H54 (cell line): Measurements from ENCODE around the gene STRA8.

Experiments used
- DNase-seq: peaks from one replicate; pipeline ENCODE4 v3.0.0; 2011; ENCODE audit warnings: low spot score, mixed read lengths; ENCODE audit not compliant: insufficient read length
- FAIRE-seq: peaks from 3 replicates; lab custom pipeline; 2011; peaks lifted over from hg19 to GRCh38; lab: Jason Lieb, UNC
- POLR2A ChIP-seq: IDR thresholded peaks from 2 replicates; pipeline ENCODE4 v1.6.1; 2011; ENCODE audit warnings: low read depth, mild to moderate bottlenecking, low read length

The STRA8 gene

GRCh38 chr7:135275971-135276580, 42.4 kb downstream of the STRA8 start:
- DNase-seq (no peak), FAIRE-seq (no peak)
- no peak for TF ChIP-seq POLR2A

DNA sequence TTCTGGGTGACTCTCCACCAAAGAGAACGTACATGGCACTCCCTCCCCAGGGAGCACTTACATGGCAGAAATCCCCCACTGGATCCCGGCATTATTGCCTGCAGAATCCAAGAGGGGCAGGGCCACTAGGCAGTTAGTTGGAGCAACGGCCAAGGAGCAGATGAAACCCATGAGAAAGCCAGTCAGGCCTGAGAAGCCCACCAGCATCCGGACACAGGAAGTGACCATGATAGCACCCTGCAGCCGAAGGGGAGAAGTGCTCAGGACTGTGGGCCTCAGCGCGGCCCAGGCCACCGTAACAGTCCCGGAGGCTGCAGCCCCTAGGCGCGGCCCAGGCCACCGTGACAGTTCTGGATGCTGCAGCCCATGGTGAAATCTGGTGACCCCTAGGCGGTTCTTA, 43.5 kb downstream of the STRA8 start:
- DNase-seq: no peak
- TF ChIP-seq POLR2A: no peak
- FAIRE-seq: no peak

DNA sequence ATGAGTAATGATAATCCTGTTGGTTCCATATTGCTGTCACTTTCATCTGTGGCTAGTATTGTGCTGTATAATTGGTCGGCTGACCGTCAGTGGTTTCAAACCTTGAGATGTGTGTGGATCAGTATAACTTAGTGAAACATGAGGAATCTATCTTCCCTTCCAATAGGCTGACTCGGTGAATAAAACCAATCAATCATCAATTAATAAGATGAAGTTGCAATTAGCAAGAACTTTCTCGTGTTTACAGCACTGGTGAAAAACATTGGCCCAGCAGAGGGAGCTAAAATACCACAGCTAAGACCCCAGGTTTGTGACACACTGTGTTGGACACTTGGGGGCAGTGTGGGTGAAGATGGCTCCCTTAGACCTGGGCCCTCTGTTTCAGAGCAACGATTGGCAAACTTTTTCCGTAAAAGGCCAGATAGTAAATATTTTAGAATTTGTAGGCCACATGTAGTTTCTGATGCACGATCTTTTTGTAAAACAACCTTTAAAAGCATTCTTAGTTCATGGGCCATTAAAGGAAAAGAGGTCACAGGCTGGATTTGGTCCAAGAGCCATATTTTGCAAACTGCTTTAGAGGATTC, 47.8 kb downstream of the STRA8 start:
- DNase-seq: peak; percentile 49
- no peak for TF ChIP-seq POLR2A
- FAIRE-seq: peak; percentile 57

DNA sequence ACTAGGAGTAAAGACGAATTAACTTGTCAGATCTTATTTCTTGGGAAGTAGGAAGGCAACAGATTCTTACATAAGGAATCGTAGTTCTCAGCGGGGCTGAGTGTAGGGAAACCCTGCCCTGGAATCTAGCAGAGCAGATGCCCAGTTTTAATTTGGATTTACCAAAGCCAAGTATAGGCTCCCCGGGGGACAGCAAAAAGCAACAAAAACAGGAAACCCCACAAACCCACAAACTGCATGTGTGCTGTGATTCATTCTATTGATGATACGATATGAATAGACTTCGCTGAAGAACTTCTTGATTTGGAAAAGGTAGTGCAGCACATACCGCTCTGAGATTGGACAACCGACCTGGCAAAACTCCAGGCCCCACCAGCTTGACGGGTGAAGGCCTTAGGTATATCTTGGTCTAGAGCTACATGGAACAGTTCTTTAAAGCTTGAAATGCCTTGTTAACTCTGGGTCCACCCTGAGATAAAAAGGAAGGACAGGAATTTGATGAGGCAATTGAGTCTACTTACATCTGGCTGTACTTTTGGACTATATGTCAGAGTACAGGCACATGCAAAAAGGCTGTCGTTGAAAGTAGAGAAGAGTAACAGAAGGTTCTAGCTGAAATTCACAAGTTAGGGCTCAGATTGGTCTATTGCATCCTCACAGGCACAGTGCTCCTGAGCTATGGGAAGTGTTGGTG, 49.1 kb downstream of the STRA8 start:
- TF ChIP-seq POLR2A: no peak
- FAIRE-seq: no peak
- DNase-seq: peak; percentile 21

GRCh38 chr7:135283959-135284638, 50.5 kb downstream of the STRA8 start:
- no peak for TF ChIP-seq POLR2A

DNA sequence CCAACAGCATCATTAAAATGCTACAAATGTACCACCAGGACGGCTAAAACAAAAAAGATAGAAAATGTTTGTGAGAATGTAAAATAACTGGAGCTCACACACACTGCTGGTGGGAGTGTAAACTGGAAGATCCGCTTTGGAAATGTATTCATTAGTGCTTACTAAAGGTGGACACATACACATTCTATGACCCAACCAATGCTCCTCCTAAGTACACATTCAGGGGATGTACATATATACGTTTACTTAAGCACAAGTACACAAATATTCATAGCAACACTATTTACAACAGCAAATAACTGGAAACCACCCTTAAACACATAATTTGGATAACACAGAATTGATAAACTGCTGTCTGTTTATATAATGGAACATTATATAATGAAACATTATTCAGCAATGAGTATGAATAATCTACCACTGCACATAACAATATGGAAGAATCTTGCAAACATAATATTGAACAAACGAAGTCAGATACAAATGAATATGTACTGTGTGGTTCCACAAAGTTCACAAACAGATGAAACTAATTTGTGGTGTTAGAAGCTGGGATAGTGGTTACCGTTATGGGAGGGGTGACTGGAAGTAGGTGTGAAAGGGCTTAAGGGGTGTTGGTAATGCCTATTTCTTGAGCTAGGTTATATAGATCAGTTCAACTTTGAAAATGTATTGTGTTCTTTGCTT, 52.1 kb downstream of the STRA8 start:
- TF ChIP-seq POLR2A: no peak
- no peak for FAIRE-seq
- no peak for DNase-seq

More at GRCh38 chr7:135283959-135284638, 50.5 kb downstream of the STRA8 start:
- DNase-seq (no peak), FAIRE-seq (no peak)

DNA sequence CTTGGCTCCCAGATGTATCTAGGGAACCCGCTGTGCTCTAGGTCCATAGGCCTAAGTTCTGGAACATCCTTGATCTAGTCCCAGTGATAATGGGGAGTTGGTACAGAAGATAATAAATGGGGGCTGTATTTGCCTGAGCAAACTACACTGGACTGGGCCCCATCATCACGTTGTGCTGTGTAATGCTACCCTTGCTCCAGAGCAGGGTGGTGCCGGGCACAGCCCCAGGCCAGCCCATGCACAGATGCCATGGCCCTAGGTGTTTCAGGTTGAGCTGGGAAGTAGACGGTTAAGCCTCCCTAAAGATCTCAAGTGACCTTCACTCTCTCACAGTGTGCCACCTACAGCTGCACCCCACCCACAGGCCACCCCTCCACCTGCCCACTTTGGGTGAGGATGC, 53.2 kb downstream of the STRA8 start:
- FAIRE-seq (no peak), DNase-seq (no peak)

DNA sequence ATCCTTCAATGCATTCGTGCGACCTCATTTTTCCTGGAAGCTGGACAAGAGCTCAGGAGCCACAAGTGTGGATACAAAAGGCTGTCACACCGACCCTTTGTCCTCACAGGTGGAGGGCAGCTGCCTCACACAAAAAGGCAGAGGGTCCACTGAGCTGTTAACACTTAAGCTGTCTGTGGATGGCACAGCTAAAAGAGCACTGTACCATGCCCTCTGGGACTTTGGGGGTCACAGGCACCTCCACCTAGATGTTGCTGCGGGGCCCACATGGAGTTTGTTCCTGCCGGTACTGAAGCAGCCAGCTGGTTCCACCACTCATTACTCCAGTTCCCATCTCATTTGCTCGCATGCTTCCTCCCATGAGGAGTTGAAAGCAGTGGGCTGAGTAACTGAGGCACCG, 57.0 kb downstream of the STRA8 start:
- TF ChIP-seq POLR2A: no peak
- FAIRE-seq (no peak), DNase-seq (no peak)

More for the DNA sequence above, 53.2 kb downstream of the STRA8 start:
- no peak for TF ChIP-seq POLR2A

DNA sequence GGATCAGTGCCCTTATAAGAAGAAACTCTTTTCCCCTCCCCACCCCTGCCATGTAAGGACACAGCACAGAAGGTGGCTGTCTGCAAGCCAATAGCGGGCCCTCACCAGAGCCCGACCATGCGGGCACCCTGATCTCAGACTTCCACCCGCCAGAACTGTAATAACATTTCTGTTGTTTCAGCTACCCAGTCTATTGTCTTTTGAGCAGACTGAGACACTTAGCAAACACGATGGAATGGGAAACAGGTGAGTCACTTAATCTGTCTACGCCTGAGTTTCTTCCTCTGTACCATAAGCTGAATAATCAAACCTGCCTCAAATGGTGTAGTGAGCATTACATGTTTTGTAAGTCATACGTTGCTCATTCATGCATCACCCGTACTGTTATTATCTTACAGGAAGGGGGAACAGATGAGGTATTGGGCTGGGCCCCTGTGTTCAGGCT, 58.2 kb downstream of the STRA8 start:
- FAIRE-seq: no peak
- DNase-seq: peak; percentile 42
- no peak for TF ChIP-seq POLR2A

GRCh38 chr7:135299235-135299634, 65.6 kb downstream of the STRA8 start:
- no peak for DNase-seq
- TF ChIP-seq POLR2A: no peak
- FAIRE-seq: no peak

GRCh38 chr7:135300913-135301765, 67.5 kb downstream of the STRA8 start:
- no peak for TF ChIP-seq POLR2A
- DNase-seq (no peak), FAIRE-seq (no peak)
